Effector memory CD8-positive, alpha-beta T cell (primary cell): ENCODE results near the gene S100A13.

Experiments
- ATAC-seq: fragments of 150-1000 bp; cut with Tn5 transposase; replicated peaks from 2 replicates; pipeline ENCODE4 v1.10.0; 2021; ENCODE audit warnings: mild to moderate bottlenecking, moderate library complexity
- DNase-seq, 3 experiments: peaks; one replicate each; pipeline ENCODE4 v3.0.0; 2021
- H3K27ac Mint-ChIP-seq, 2 donors: one replicate each; pipeline ENCODE4 v1.8.0; 2022; ENCODE audit warnings: mild to moderate bottlenecking in 2 of 2, mixed read lengths in 2 of 2, moderate library complexity in 2 of 2
- H3K27me3 Mint-ChIP-seq, 2 donors: one replicate each; pipeline ENCODE4 v1.8.0; 2022; ENCODE audit warnings: mixed read lengths in 2 of 2
- H3K36me3 Mint-ChIP-seq: one replicate; pipeline ENCODE4 v1.8.0; 2022; ENCODE audit warnings: mild to moderate bottlenecking, moderate library complexity, mixed read lengths; ENCODE audit not compliant: insufficient read depth
- H3K4me1 Mint-ChIP-seq, 2 donors: one replicate each; pipeline ENCODE4 v1.8.0; 2022; ENCODE audit warnings: low read depth in 2 of 2, mixed read lengths in 2 of 2
- H3K4me3 Mint-ChIP-seq, 2 donors: one replicate each; pipeline ENCODE4 v1.8.0; 2022; ENCODE audit warnings: mild to moderate bottlenecking in 2 of 2, mixed read lengths in 2 of 2, moderate library complexity in 2 of 2
- H3K9me3 Mint-ChIP-seq, 2 donors: one replicate each; pipeline ENCODE4 v1.8.0; 2022; ENCODE audit warnings: mixed read lengths in 2 of 2

The S100A13 gene

DNA sequence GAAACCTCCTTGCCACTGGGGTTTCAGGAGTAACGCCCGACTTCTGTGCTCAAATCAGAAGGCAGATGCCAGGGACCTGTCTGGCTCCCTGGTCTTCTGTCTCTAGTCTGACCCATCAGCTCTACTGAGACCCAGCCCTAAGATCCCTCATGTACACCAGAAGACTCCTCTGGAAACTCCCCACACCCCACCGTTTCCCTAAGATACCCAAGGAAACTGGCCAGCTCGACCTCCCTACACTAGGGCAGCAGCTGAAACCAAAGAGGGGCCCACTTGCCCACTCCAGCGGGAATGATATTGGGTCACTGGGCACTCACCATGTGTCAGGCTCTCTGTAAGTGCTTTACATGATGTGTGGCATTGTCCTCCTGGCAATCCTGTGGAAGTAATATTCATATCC is 13.9 kb downstream of the S100A13 start:
- no peaks in the 10 kb centered on the region for H3K4me1 Mint-ChIP-seq
- ATAC-seq (no peak), DNase-seq (no peak)
- H3K27ac Mint-ChIP-seq = no peak overlapping the region
- H3K9me3 Mint-ChIP-seq = no peaks in the 10 kb centered on the region
- H3K36me3 Mint-ChIP-seq = no peaks in the 10 kb centered on the region
- no peaks in the 10 kb centered on the region for H3K27me3 Mint-ChIP-seq
- H3K4me3 Mint-ChIP-seq = no peak overlapping the region

GRCh38 chr1:153612755-153613331 is 14.5 kb downstream of the S100A13 start, which contains the start of gene S100A16:
TSS of gene S100A16 (minus strand) at chr1:153613137. CDS start at chr1:153608151, 4,986 bp downstream.
- no peaks in the 10 kb centered on the region for H3K9me3 Mint-ChIP-seq
- H3K4me3 Mint-ChIP-seq = no peak within 1 kb of the TSS
- no peak within 1 kb of the TSS for H3K27ac Mint-ChIP-seq
- H3K27me3 Mint-ChIP-seq = no peaks in the 10 kb centered on the region
- no peaks in the 10 kb centered on the region for H3K4me1 Mint-ChIP-seq
- no peaks in the 10 kb centered on the region for H3K36me3 Mint-ChIP-seq
- ATAC-seq (no peak), DNase-seq (no peak)

GRCh38 chr1:153612111-153612754 is 15.1 kb downstream of the S100A13 start:
- Mint-ChIP-seq H3K4me1 (no peaks in the 10 kb centered on the region), H3K27ac (no peak overlapping the region), H3K9me3 (no peaks in the 10 kb centered on the region), H3K4me3 (no peak overlapping the region), H3K36me3 (no peaks in the 10 kb centered on the region), H3K27me3 (no peaks in the 10 kb centered on the region)
- ATAC-seq = no peak
- no peak for DNase-seq

- Mint-ChIP-seq H3K9me3 (no peaks in the 10 kb centered on the region), H3K36me3 (no peaks in the 10 kb centered on the region), H3K27ac (no peak overlapping the region), H3K27me3 (no peaks in the 10 kb centered on the region), H3K4me3 (no peak overlapping the region), H3K4me1 (no peaks in the 10 kb centered on the region)
- DNase-seq = no peak
- no peak for ATAC-seq
Measured at GRCh38 chr1:153611356-153611755, 15.9 kb downstream of the S100A13 start.

GRCh38 chr1:153610811-153611301 is 16.4 kb downstream of the S100A13 start:
- no peak overlapping the region for H3K4me3 Mint-ChIP-seq
- H3K27ac Mint-ChIP-seq = no peak overlapping the region

GRCh38 chr1:153610334-153610733 is 17.0 kb downstream of the S100A13 start:
- Mint-ChIP-seq H3K4me3 (no peak overlapping the region), H3K36me3 (no peaks in the 10 kb centered on the region), H3K27me3 (no peaks in the 10 kb centered on the region), H3K4me1 (no peaks in the 10 kb centered on the region), H3K9me3 (no peaks in the 10 kb centered on the region), H3K27ac (no peak overlapping the region)
- no peak for ATAC-seq
- DNase-seq = no peak

More at GRCh38 chr1:153610811-153611301, 16.4 kb downstream of the S100A13 start:
- H3K4me1 Mint-ChIP-seq = no peaks in the 10 kb centered on the region
- ATAC-seq (no peak), DNase-seq (no peak)
- H3K27me3 Mint-ChIP-seq = no peaks in the 10 kb centered on the region
- H3K36me3 Mint-ChIP-seq = no peaks in the 10 kb centered on the region
- no peaks in the 10 kb centered on the region for H3K9me3 Mint-ChIP-seq

DNA sequence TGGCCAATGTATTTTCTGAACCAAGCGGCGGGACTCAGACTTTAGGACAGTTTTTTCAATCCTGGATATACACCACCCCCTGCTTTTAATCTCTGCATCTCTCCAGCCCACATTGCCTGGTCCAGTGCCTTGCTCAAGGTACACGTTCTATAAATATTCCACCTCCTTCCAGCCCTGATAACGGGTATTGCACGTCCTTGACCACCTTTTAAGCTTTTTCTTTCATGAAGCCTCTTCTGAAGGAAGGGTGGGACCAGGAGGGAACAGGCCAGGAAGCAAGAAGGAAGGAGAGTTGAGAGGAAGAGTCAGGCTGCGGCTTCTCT is 17.8 kb downstream of the S100A13 start:
- ATAC-seq (no peak), DNase-seq (no peak)
- no peaks in the 10 kb centered on the region for H3K27me3 Mint-ChIP-seq
- no peaks in the 10 kb centered on the region for H3K4me1 Mint-ChIP-seq
- H3K4me3 Mint-ChIP-seq = no peak overlapping the region
- no peak overlapping the region for H3K27ac Mint-ChIP-seq
- no peaks in the 10 kb centered on the region for H3K36me3 Mint-ChIP-seq
- no peaks in the 10 kb centered on the region for H3K9me3 Mint-ChIP-seq

- Mint-ChIP-seq H3K27me3 (no peaks in the 10 kb centered on the region), H3K27ac (no peak overlapping the region), H3K4me1 (no peaks in the 10 kb centered on the region), H3K9me3 (no peaks in the 10 kb centered on the region), H3K36me3 (no peaks in the 10 kb centered on the region), H3K4me3 (no peak overlapping the region)
- ATAC-seq (no peak), DNase-seq (no peak)
Measured at GRCh38 chr1:153608742-153609584, 18.3 kb downstream of the S100A13 start.

DNA sequence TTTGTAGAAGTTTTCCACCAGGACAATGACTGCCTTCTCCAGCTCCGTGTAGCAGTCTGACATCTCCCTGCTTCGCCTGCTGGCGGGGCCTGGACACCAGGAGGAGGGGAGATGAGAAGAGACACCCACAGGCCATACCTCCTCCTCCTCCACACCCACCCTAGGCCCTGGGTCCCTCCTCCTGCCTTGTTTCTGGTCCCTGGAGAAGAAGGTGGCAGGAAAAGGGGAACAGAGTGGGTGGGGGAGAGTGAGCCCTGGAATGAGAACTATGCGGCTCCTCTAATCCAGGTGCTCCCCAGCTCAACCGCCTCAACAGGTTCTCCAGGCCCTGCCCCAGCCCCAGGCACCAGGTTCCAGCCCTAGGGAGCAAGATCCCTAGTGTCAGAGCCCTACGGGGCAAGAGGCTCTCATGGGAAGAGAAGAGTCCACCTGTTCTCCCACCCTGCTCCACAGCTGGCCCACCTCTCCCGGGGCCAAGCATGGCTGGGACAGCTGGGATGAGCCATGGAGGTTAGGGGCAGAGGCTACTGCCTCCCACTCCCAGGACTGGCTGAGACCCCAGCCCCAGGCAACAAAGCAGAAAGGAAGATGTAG is 19.1 kb downstream of the S100A13 start:
- H3K27me3 Mint-ChIP-seq = no peaks in the 10 kb centered on the region
- H3K4me3 Mint-ChIP-seq = no peak overlapping the region
- no peak for ATAC-seq
- H3K36me3 Mint-ChIP-seq = no peaks in the 10 kb centered on the region
- H3K4me1 Mint-ChIP-seq = no peaks in the 10 kb centered on the region
- DNase-seq = no peak
- no peak overlapping the region for H3K27ac Mint-ChIP-seq
- H3K9me3 Mint-ChIP-seq = no peaks in the 10 kb centered on the region

- Mint-ChIP-seq H3K27ac (no peak overlapping the region), H3K4me3 (no peak overlapping the region), H3K4me1 (no peaks in the 10 kb centered on the region)
Measured at GRCh38 chr1:153607381-153607780, 19.9 kb downstream of the S100A13 start.

GRCh38 chr1:153606194-153606593 is 21.1 kb downstream of the S100A13 start:
- DNase-seq (no peak), ATAC-seq (no peak)
- Mint-ChIP-seq H3K4me1 (no peaks in the 10 kb centered on the region), H3K27ac (no peak overlapping the region), H3K27me3 (no peaks in the 10 kb centered on the region), H3K9me3 (no peaks in the 10 kb centered on the region), H3K36me3 (no peaks in the 10 kb centered on the region), H3K4me3 (no peak overlapping the region)

More at GRCh38 chr1:153607381-153607780, 19.9 kb downstream of the S100A13 start:
- Mint-ChIP-seq H3K27me3 (no peaks in the 10 kb centered on the region), H3K36me3 (no peaks in the 10 kb centered on the region), H3K9me3 (no peaks in the 10 kb centered on the region)
- ATAC-seq (no peak), DNase-seq (no peak)

DNA sequence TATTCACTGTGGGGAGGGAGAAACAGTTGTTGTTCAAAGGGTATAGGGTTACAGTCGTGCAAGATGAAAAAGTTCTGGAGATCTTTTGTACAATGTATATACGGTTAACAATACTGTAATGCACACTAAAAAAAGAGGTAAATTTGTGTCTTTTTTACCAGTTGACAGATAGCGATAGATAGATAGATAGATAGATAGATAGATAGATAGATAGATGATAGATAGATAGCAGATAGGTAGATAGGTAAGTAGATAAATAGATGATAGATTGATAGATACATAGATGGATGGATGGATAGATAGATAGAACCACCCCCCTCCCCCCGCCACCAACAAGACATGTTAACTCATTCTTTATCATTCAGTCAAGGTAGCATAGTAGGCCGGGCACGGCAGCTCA is 24.6 kb downstream of the S100A13 start:
- no peaks in the 10 kb centered on the region for H3K9me3 Mint-ChIP-seq
- H3K27me3 Mint-ChIP-seq = no peaks in the 10 kb centered on the region
- no peak overlapping the region for H3K4me3 Mint-ChIP-seq
- H3K4me1 Mint-ChIP-seq = peaks cover 0 to 2% of the 10 kb centered on the region in 2 donors
- H3K27ac Mint-ChIP-seq = no peak overlapping the region
- peaks cover under 1% of the 10 kb centered on the region for H3K36me3 Mint-ChIP-seq
- ATAC-seq = no peak
- no peak for DNase-seq

- no peak for ATAC-seq
- Mint-ChIP-seq H3K36me3 (peaks cover 2% of the 10 kb centered on the region), H3K27ac (no peak overlapping the region), H3K27me3 (no peaks in the 10 kb centered on the region), H3K4me3 (no peak overlapping the region), H3K9me3 (no peaks in the 10 kb centered on the region), H3K4me1 (peaks cover 0 to 2% of the 10 kb centered on the region in 2 donors)
- DNase-seq = no peak
Measured at GRCh38 chr1:153599847-153600246, 27.5 kb downstream of the S100A13 start.
